Ishikawa (cell line): ENCODE measurements around the gene SKI.

Experiments used
- CEBPB ChIP-seq: IDR thresholded peaks from 2 replicates; pipeline ENCODE4 v1.6.1; 2012
- EP300 ChIP-seq: IDR thresholded peaks from 2 replicates; pipeline ENCODE4 v1.6.1; 2012; ENCODE audit warnings: borderline replicate concordance
- FOXM1 ChIP-seq: IDR thresholded peaks from 2 replicates; pipeline ENCODE4 v1.6.1; 2012; ENCODE audit warnings: low read depth, borderline replicate concordance
- MAX ChIP-seq: IDR thresholded peaks from 2 replicates; pipeline ENCODE4 v1.6.1; 2012
- NFIC ChIP-seq: IDR thresholded peaks from 2 replicates; pipeline ENCODE4 v1.6.1; 2012
- RAD21 ChIP-seq: IDR thresholded peaks from 2 replicates; pipeline ENCODE4 v1.6.1; 2012; ENCODE audit warnings: low read depth
- YY1 ChIP-seq: IDR thresholded peaks from 2 replicates; pipeline ENCODE4 v1.6.1; 2012; ENCODE audit warnings: low read depth

DNA sequence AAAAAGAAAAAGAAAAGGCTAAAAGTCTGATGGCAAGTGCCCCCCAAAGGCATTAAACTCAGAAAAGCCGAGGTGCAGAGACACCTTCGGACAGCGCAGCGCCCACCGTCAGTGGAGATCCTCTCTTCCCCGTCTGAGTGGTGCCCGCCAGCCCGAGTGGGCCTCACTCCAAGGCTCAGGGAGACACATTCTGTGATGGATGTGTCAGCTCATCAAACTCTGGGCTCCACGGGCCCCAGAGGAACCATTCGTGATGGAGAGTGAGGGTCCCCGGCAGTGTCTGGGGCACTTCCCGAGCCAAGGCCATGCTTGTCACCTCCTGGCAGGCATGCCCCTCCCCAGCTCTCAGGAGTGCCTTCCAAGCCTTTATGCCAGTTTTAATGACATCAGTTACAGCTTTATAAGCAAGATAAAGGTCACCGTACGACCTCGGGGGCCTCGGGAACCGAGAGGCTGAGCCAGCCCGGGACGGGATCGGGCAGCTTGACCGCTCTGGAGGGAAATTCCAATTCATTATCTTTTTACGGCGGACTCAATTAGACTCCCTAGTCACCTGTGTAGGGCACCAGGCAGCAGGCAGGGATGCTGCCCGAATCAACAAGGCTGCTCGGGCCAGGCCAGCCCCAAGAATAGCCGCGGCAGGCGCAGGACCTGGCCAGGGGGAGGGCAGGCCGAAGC is 113.7 kb downstream of the SKI start:
- no peak for TF ChIP-seq RAD21
- no peak for TF ChIP-seq NFIC
- TF ChIP-seq EP300 = no peak
- TF ChIP-seq MAX = no peak
- no peak for TF ChIP-seq CEBPB
- no peak for TF ChIP-seq FOXM1
- TF ChIP-seq YY1 = no peak
